Nephron (organoid): Measurements from ENCODE around the gene CORO2A.

Source experiments
- H3K27ac Mint-ChIP-seq, 3 experiments: 2 replicates each; pipeline ENCODE4 v1.8.0; 2020; ENCODE audit warnings: mixed read lengths in 3 of 3, mild to moderate bottlenecking in 2 of 3, moderate library complexity in 1 of 3
- H3K27me3 Mint-ChIP-seq: 2 replicates; pipeline ENCODE4 v1.8.0; 2021; ENCODE audit warnings: low read depth, mild to moderate bottlenecking, moderate library complexity, mixed read lengths
- H3K36me3 Mint-ChIP-seq: 2 replicates; pipeline ENCODE4 v1.8.0; 2020; ENCODE audit warnings: low read depth, mixed read lengths
- H3K4me1 Mint-ChIP-seq: 2 replicates; pipeline ENCODE4 v1.8.0; 2020; ENCODE audit warnings: mixed read lengths
- H3K4me3 Mint-ChIP-seq, 3 experiments: 2 replicates each; pipeline ENCODE4 v1.8.0; 2020; ENCODE audit warnings: mild to moderate bottlenecking in 3 of 3, mixed read lengths in 3 of 3, moderate library complexity in 2 of 3
- H3K9me3 Mint-ChIP-seq: 2 replicates; pipeline ENCODE4 v1.8.0; 2020; ENCODE audit warnings: mixed read lengths
- CTCF ChIP-seq, 3 experiments: fragments of 200-600 bp; sonication (generic); IDR thresholded peaks; one replicate each; pipeline ENCODE4 v1.5.0; 2021; ENCODE audit warnings: antibody characterized with exemption in 3 of 3; ENCODE audit not compliant: unreplicated experiment in 3 of 3

The CORO2A gene

DNA sequence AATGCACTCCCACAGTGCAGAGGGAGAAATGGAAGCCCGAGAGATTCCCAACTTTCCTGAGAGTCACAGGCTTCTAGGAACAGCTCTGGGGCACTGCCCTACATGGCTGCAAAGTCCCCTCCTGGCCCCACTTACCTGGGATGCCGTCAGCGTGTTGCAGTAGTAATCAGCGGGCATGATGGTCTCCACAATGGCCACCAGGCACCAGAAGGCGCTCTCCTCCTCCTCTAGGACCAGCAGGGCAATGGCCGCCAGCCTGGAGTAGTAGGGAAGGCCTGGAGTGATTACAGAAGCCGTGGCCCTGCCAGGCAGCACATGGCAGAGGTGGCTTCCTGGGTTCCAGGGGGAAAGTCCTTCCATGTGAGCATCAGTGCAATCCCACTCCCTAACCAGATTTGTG lies 10.7 kb upstream of the CORO2A start:
- Mint-ChIP-seq H3K4me1 (peaks cover 12% of the 10 kb centered on the region), H3K27me3 (peaks cover 26% of the 10 kb centered on the region), H3K9me3 (no peaks in the 10 kb centered on the region), H3K27ac (no peak overlapping the region), H3K36me3 (no peaks in the 10 kb centered on the region), H3K4me3 (no peak overlapping the region)
- no peak for TF ChIP-seq CTCF (IDR thresholded peaks at IDR 0.05; ENCODE audit: unreplicated experiment in 3 of 3)

- Mint-ChIP-seq H3K27ac (no peak overlapping the region), H3K36me3 (no peaks in the 10 kb centered on the region), H3K4me1 (peaks cover 8% of the 10 kb centered on the region), H3K4me3 (no peak overlapping the region), H3K27me3 (peaks cover 26% of the 10 kb centered on the region), H3K9me3 (no peaks in the 10 kb centered on the region)
- TF ChIP-seq CTCF (IDR thresholded peaks at IDR 0.05; ENCODE audit: unreplicated experiment in 3 of 3), result no peak
Measured at GRCh38 chr9:98202252-98202651, 9.8 kb upstream of the CORO2A start.

GRCh38 chr9:98201749-98202148 lies 9.3 kb upstream of the CORO2A start:
- peaks cover 25% of the 10 kb centered on the region for H3K27me3 Mint-ChIP-seq
- no peaks in the 10 kb centered on the region for H3K36me3 Mint-ChIP-seq
- no peaks in the 10 kb centered on the region for H3K9me3 Mint-ChIP-seq
- no peak overlapping the region for H3K4me3 Mint-ChIP-seq
- no peak for TF ChIP-seq CTCF (IDR thresholded peaks at IDR 0.05; ENCODE audit: unreplicated experiment in 3 of 3)
- H3K4me1 Mint-ChIP-seq, result peaks cover 3% of the 10 kb centered on the region
- no peak overlapping the region for H3K27ac Mint-ChIP-seq

DNA sequence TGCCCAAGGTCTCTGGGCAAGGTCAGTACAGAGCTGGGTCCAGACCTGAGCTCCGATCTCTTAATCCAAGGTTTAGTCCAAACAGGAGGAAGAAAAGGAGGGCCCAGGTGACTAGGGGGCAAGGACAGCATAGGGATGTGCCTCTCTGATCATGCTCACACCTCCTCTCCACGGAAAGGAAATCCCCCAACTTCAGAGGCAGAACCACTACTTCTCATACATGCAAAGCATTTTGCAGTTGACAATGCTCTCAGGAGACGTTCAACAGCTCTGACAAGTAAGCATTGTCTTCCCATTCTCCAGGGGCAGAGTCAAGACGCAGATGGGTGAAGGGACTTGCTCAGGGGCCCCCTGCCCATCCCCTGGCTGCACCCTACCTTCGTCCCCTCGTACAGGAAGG lies 8.7 kb upstream of the CORO2A start:
- no peaks in the 10 kb centered on the region for H3K4me1 Mint-ChIP-seq
- H3K27ac Mint-ChIP-seq, result no peak overlapping the region
- H3K27me3 Mint-ChIP-seq, result peaks cover 23% of the 10 kb centered on the region
- no peaks in the 10 kb centered on the region for H3K9me3 Mint-ChIP-seq
- no peak overlapping the region for H3K4me3 Mint-ChIP-seq
- TF ChIP-seq CTCF (IDR thresholded peaks at IDR 0.05; ENCODE audit: unreplicated experiment in 3 of 3), result no peak
- no peaks in the 10 kb centered on the region for H3K36me3 Mint-ChIP-seq

DNA sequence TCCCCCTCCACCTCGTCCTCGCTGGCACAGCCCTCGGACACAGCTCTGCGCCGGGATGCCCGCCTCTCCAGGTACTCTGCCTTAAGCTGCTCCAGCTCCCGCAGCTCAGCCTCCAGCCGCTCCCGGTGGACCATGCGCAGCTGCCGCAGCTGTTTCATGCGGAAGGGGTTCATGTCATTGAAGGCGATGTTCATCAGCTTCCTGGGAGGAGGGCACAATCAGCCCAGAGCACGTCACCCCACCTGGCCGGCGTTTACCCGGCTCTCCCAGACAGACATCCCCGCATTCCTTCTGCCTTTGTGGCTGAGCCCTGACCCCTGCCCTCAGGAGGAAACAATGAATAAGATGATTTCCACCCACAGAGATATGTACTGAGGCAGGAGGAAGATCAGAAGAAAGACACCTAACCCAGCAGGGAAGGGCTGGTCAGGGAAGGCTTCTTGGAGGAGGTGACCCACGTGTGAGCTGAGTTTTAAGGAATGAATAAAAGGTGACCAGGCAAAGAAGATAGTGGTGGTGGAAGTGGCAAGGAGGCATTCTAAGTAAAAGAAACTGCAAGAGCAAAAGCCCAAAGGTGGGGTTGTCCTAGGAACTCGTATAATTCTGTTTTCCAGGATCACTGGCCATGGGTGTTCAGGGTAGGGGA lies 7.1 kb upstream of the CORO2A start:
- no peak for TF ChIP-seq CTCF (IDR thresholded peaks at IDR 0.05; ENCODE audit: unreplicated experiment in 3 of 3)
- Mint-ChIP-seq H3K27me3 (peaks cover 20% of the 10 kb centered on the region), H3K4me1 (no peaks in the 10 kb centered on the region), H3K4me3 (no peak overlapping the region), H3K27ac (no peak overlapping the region), H3K36me3 (no peaks in the 10 kb centered on the region), H3K9me3 (no peaks in the 10 kb centered on the region)

GRCh38 chr9:98195671-98196070 lies 3.2 kb upstream of the CORO2A start:
- Mint-ChIP-seq H3K4me1 (peaks cover 5% of the 10 kb centered on the region), H3K27ac (no peak overlapping the region), H3K4me3 (no peak overlapping the region), H3K36me3 (no peaks in the 10 kb centered on the region), H3K9me3 (no peaks in the 10 kb centered on the region), H3K27me3 (peaks cover 26% of the 10 kb centered on the region)
- no peak for TF ChIP-seq CTCF (IDR thresholded peaks at IDR 0.05; ENCODE audit: unreplicated experiment in 3 of 3)
